HepG2 (cell line): ENCODE measurements around the gene INO80E. TPM values are rescaled to one million over a fixed set of nuclear protein-coding genes. Genes with fewer than 3 reads are reported as not detected.

Experiments used
- ADNP ChIP-seq: sonication (generic); formaldehyde crosslinking; IDR thresholded peaks from 2 replicates; pipeline ENCODE4 v1.4.0; 2020; ENCODE audit warnings: missing genetic modification reagents
- HOXD1 ChIP-seq: sonication (generic); formaldehyde crosslinking; IDR thresholded peaks from 2 replicates; pipeline ENCODE4 v1.5.0; 2020; ENCODE audit warnings: missing genetic modification reagents
- NR3C1 ChIP-seq: sonication (generic); formaldehyde crosslinking; IDR thresholded peaks from 2 replicates; pipeline ENCODE4 v1.4.0; 2020; ENCODE audit warnings: missing genetic modification reagents
- SMARCC2 ChIP-seq: fragments of 450-650 bp; IDR thresholded peaks from 2 replicates; pipeline ENCODE4 v1.6.1; 2017; ENCODE audit warnings: antibody characterized with exemption, mild to moderate bottlenecking
- TGIF2 ChIP-seq: IDR thresholded peaks from 2 replicates; pipeline ENCODE4 v1.6.1; 2016; ENCODE audit warnings: control low read depth, missing compliant biosample characterization
- ZNF383 ChIP-seq: sonication (generic); formaldehyde crosslinking; IDR thresholded peaks from 2 replicates; pipeline ENCODE4 v1.4.0; 2020; ENCODE audit warnings: missing genetic modification reagents, mild to moderate bottlenecking, borderline replicate concordance
- ZNF446 ChIP-seq: sonication (generic); formaldehyde crosslinking; IDR thresholded peaks from 2 replicates; pipeline ENCODE4 v1.5.0; 2020; ENCODE audit warnings: mild to moderate bottlenecking, missing genetic modification reagents
- ZNF558 ChIP-seq: sonication (generic); formaldehyde crosslinking; IDR thresholded peaks from 2 replicates; pipeline ENCODE4 v1.9.0; 2022; ENCODE audit warnings: mild to moderate bottlenecking, missing genetic modification reagents, borderline replicate concordance
- ZNF75D ChIP-seq: sonication (generic); formaldehyde crosslinking; IDR thresholded peaks from 2 replicates; pipeline ENCODE4 v1.8.1; 2023; ENCODE audit warnings: missing genetic modification reagents, mild to moderate bottlenecking, borderline replicate concordance
- ZNF772 ChIP-seq: sonication (generic); formaldehyde crosslinking; IDR thresholded peaks from 2 replicates; pipeline ENCODE4 v1.5.0; 2020; ENCODE audit warnings: mild to moderate bottlenecking, missing genetic modification reagents
- ZSCAN29 ChIP-seq: sonication (generic); formaldehyde crosslinking; conservative IDR thresholded peaks from 2 replicates; pipeline ENCODE4 v1.4.0; 2020; ENCODE audit warnings: mild to moderate bottlenecking, missing genetic modification reagents
- polyA plus RNA-seq, 8 experiments: library from polyadenylated mRNA; depleted of rRNA in 3 of 8; stranded (reverse) in 7 of 8; unstranded in 1 of 8; fragments of >200 nt; fragmentation: Illumina TruSeq in 4 of 8; extraction: Trizol in 4 of 8; gene quantifications; 2 replicates each; pipeline versions ENCODE4 v1.2.1 to v1.2.3, GENCODE V29; 2011 to 2016; ENCODE audit warnings: low read depth in 4 of 8, missing spikeins in 1 of 8, mixed read lengths in 1 of 8; ENCODE audit not compliant: insufficient read depth in 1 of 8
- total RNA-seq, 5 experiments: library from RNA; depleted of rRNA; stranded (reverse); fragments of >200 nt; fragmentation: Illumina TruSeq; extraction: Trizol; gene quantifications; 2 replicates each; pipeline ENCODE4 v1.2.3, GENCODE V29; 2016; ENCODE audit warnings: low read depth in 1 of 5
- TF ChIP-seq, protein P1 (sequence below): sonication (generic); formaldehyde crosslinking; IDR thresholded peaks from 2 replicates; pipeline ENCODE4 v1.8.1; 2023; ENCODE audit warnings: mild to moderate bottlenecking, missing genetic modification reagents, borderline replicate concordance
- TF ChIP-seq, protein P2 (sequence below): conservative IDR thresholded peaks from 2 replicates; pipeline ENCODE4 v1.6.1; 2018; ENCODE audit warnings: missing genetic modification reagents
- TF ChIP-seq, protein P3 (sequence below): sonication (generic); formaldehyde crosslinking; IDR thresholded peaks from 2 replicates; pipeline ENCODE4 v1.4.0; 2020; ENCODE audit warnings: missing genetic modification reagents, mild to moderate bottlenecking, borderline replicate concordance
- TF ChIP-seq, protein P4 (sequence below): sonication (generic); formaldehyde crosslinking; IDR thresholded peaks from 2 replicates; pipeline ENCODE4 v1.4.0; 2020; ENCODE audit warnings: low read depth, mild to moderate bottlenecking, missing genetic modification reagents

The INO80E gene
- total and polyA plus RNA-seq, 2 of the 13 experiments (the other 11 are each of a cell fraction or from before 2014, with no cell fraction given): 25.8 to 45.6 TPM

DNA sequence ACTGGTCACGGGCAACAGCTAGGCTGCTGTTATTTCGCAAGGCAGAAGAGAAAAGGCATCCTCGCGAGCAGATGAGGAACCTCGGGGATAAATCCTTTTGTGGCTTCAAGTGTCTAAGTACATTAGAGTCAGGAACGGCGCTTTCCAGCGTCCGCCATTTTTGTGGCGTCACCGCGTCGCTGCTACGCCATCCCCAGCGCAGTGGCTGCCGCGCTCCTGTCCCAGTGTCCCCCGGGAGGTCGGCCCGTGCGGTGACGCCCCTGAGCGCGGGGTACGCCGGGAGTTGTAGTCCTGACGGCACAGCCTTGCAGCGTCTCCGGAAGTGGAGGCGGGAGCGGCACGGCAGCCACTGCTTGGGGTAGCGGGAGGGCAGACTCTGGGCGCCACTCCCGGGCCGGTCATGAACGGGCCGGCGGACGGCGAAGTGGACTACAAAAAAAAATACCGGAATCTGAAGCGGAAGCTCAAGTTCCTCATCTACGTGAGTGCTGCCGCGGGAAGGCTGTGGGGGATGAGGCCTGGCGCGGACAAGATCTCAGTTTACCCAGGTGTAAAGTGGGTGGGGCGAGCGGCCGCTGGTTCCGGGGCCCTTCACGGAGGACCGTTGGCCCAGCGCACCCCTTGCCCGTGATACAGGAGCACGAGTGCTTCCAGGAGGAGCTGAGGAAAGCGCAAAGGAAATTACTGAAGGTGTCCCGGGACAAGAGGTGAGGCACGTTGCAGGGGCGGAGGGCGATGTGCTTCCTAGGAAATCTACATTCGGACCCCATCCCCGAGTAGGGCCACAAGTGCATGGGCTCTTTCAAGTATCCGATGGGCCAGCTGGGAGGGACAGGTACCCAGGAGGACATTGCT is at the start of gene INO80E (continued):
- TF ChIP-seq, protein P1, sequence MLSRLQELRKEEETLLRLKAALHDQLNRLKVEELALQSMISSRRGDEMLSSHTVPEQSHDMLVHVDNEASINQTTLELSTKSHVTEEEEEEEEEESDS: 0 out of 2 replicates have a peak, but pooled peaks have one; percentile 24
- TF ChIP-seq ZNF446 (CRISPR knock-in tag) (no peak; the same call in 1 of the 2 replicates), ZNF75D (CRISPR knock-in tag) (peak; percentile 8; the same call in 1 of the 2 replicates), ZSCAN29 (CRISPR knock-in tag) (no peak; the same call in 1 of the 2 replicates), HOXD1 (no peak; the same call in 1 of the 2 replicates), ADNP (no peak), NR3C1 (CRISPR knock-in tag) (no peak), SMARCC2 (no peak), TGIF2 (CRISPR knock-in tag) (0 out of 2 replicates have a peak, but pooled peaks have one; percentile 11), ZNF558 (peak; percentile 97), ZNF383 (CRISPR knock-in tag) (0 out of 2 replicates have a peak, but pooled peaks have one; percentile 53), ZNF772 (peak; percentile 69; the same call in 1 of the 2 replicates)
- TF ChIP-seq, protein P2, sequence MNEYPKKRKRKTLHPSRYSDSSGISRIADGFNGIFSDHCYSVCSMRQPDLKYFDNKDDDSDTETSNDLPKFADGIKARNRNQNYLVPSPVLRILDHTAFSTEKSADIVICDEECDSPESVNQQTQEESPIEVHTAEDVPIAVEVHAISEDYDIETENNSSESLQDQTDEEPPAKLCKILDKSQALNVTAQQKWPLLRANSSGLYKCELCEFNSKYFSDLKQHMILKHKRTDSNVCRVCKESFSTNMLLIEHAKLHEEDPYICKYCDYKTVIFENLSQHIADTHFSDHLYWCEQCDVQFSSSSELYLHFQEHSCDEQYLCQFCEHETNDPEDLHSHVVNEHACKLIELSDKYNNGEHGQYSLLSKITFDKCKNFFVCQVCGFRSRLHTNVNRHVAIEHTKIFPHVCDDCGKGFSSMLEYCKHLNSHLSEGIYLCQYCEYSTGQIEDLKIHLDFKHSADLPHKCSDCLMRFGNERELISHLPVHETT: peak; percentile 90
- TF ChIP-seq, protein P3, sequence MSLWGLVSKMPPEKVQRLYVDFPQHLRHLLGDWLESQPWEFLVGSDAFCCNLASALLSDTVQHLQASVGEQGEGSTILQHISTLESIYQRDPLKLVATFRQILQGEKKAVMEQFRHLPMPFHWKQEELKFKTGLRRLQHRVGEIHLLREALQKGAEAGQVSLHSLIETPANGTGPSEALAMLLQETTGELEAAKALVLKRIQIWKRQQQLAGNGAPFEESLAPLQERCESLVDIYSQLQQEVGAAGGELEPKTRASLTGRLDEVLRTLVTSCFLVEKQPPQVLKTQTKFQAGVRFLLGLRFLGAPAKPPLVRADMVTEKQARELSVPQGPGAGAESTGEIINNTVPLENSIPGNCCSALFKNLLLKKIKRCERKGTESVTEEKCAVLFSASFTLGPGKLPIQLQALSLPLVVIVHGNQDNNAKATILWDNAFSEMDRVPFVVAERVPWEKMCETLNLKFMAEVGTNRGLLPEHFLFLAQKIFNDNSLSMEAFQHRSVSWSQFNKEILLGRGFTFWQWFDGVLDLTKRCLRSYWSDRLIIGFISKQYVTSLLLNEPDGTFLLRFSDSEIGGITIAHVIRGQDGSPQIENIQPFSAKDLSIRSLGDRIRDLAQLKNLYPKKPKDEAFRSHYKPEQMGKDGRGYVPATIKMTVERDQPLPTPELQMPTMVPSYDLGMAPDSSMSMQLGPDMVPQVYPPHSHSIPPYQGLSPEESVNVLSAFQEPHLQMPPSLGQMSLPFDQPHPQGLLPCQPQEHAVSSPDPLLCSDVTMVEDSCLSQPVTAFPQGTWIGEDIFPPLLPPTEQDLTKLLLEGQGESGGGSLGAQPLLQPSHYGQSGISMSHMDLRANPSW (CRISPR knock-in tag): peak; percentile 94; the same call in 1 of the 2 replicates
- TF ChIP-seq, protein P4, sequence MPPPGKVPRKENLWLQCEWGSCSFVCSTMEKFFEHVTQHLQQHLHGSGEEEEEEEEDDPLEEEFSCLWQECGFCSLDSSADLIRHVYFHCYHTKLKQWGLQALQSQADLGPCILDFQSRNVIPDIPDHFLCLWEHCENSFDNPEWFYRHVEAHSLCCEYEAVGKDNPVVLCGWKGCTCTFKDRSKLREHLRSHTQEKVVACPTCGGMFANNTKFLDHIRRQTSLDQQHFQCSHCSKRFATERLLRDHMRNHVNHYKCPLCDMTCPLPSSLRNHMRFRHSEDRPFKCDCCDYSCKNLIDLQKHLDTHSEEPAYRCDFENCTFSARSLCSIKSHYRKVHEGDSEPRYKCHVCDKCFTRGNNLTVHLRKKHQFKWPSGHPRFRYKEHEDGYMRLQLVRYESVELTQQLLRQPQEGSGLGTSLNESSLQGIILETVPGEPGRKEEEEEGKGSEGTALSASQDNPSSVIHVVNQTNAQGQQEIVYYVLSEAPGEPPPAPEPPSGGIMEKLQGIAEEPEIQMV (CRISPR knock-in tag): peak; percentile 70; the same call in 1 of the 2 replicates
